Breast epithelium (tissue), 3 donors: Measurements from ENCODE around the gene PLXNA3.

Source experiments
- POLR2AphosphoS5 ChIP-seq, 3 donors: sonication (generic); formaldehyde crosslinking; IDR thresholded peaks; one replicate each; pipeline ENCODE4 v1.6.1; 2017; ENCODE audit warnings: antibody characterized with exemption in 3 of 3
- TF ChIP-seq, protein P1 (sequence below), 3 donors: fragments of 450-650 bp; IDR thresholded peaks; one replicate each; pipeline ENCODE4 v1.5.1; 2016 to 2017; ENCODE audit warnings: antibody characterized with exemption in 3 of 3, mild to moderate bottlenecking in 3 of 3, moderate library complexity in 3 of 3

DNA sequence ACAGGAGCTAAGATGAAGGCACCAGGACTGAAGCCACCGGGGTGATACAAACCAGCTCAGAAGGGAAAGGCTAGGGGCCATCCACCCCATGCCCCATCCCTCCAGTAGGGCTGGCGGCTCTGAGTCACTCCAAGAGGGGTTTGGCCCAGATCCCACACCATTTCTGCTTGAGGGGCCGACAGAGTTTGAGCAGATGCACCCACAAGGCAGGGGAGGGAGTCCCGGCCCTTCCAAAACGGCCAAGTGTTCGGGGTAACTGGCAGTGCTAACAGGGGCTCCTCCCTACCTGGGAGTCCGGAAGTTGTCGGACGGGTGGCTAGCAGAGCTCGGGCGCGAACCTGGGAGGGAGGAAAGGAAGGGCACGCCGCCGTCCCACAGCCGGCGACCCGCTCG lies 31.9 kb downstream of the PLXNA3 start:
- TF ChIP-seq, protein P1, sequence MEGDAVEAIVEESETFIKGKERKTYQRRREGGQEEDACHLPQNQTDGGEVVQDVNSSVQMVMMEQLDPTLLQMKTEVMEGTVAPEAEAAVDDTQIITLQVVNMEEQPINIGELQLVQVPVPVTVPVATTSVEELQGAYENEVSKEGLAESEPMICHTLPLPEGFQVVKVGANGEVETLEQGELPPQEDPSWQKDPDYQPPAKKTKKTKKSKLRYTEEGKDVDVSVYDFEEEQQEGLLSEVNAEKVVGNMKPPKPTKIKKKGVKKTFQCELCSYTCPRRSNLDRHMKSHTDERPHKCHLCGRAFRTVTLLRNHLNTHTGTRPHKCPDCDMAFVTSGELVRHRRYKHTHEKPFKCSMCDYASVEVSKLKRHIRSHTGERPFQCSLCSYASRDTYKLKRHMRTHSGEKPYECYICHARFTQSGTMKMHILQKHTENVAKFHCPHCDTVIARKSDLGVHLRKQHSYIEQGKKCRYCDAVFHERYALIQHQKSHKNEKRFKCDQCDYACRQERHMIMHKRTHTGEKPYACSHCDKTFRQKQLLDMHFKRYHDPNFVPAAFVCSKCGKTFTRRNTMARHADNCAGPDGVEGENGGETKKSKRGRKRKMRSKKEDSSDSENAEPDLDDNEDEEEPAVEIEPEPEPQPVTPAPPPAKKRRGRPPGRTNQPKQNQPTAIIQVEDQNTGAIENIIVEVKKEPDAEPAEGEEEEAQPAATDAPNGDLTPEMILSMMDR (IDR thresholded peaks at IDR 0.05) = no peak
- TF ChIP-seq POLR2AphosphoS5 (IDR thresholded peaks at IDR 0.05) = no peak
